Endothelial cell of umbilical vein (primary cell): Measurements from ENCODE around the gene C19orf33. TPM values are rescaled to one million over a fixed set of nuclear protein-coding genes. Genes with fewer than 3 reads are reported as not detected.

Source experiments
- BruUV-seq: library from RNA; stranded (reverse); fragments of 400-500 nt; replicated peaks from 2 replicates; lab custom pipeline; 2021; lab: Mats Ljungman, UMichigan
- CTCF ChIA-PET: fragments of 300-600, 350-600 bp; sonication (Branson Sonifier 250); formaldehyde crosslinking; loops from one replicate; lab custom pipeline; 2021; ENCODE audit warnings: antibody characterized with exemption, inconsistent platforms; lab: Charles Lee
- POLR2A ChIA-PET: fragments of 300-600, 350-600 bp; sonication (Branson Sonifier 250); formaldehyde crosslinking; loops from one replicate; lab custom pipeline; 2021; ENCODE audit warnings: antibody characterized with exemption, inconsistent platforms; lab: Charles Lee
- DNase-seq: peaks from one replicate; pipeline ENCODE4 v3.0.0-alpha.2; 2011; ENCODE audit warnings: low read depth, low spot score
- FAIRE-seq: peaks from 2 replicates; lab custom pipeline; 2011; peaks lifted over from hg19 to GRCh38; lab: Jason Lieb, UNC
- H2AFZ ChIP-seq: 2 replicates; pipeline ENCODE4 v1.6.0; 2012; ENCODE audit warnings: low read depth, low read length, control low read depth, inconsistent platforms
- H3K27ac ChIP-seq: 2 replicates; pipeline ENCODE4 v1.5.1; 2011; ENCODE audit warnings: low read depth, mild to moderate bottlenecking, control low read depth, low read length, moderate library complexity; ENCODE audit not compliant: insufficient read depth
- H3K27me3 ChIP-seq, 2 experiments: 2 replicates each; pipeline versions ENCODE4 v1.6.0 to v1.6.1; 2011; ENCODE audit warnings: low read length in 2 of 2, mixed read lengths in 1 of 2; ENCODE audit not compliant: control insufficient read depth in 2 of 2, insufficient read depth in 2 of 2
- H3K36me3 ChIP-seq, 2 experiments: 2 replicates in 1 of 2; 3 replicates in 1 of 2; pipeline ENCODE4 v1.5.1; 2011; ENCODE audit warnings: low read length in 2 of 2, mild to moderate bottlenecking in 1 of 2, moderate library complexity in 1 of 2; ENCODE audit not compliant: control insufficient read depth in 2 of 2, insufficient read depth in 2 of 2; ENCODE audit errors: extremely low read depth in 1 of 2
- H3K4me1 ChIP-seq: 3 replicates; pipeline ENCODE4 v1.5.1; 2011; ENCODE audit warnings: mild to moderate bottlenecking, low read length; ENCODE audit not compliant: control insufficient read depth, insufficient read depth; ENCODE audit errors: extremely low read depth
- H3K4me2 ChIP-seq: 2 replicates; pipeline ENCODE4 v1.6.1; 2011; ENCODE audit warnings: low read length, control low read depth, mixed read lengths; ENCODE audit not compliant: insufficient read depth
- H3K4me3 ChIP-seq, 3 experiments: fragments of 200-600 bp in 1 of 3; sonication (generic), shearing (Covaris generic) in 1 of 3; replicated peaks in 1 of 3; 2 replicates each; pipeline ENCODE4 v1.5.1; 2011 to 2016; ENCODE audit warnings: control low read depth in 3 of 3, low read length in 3 of 3, mild to moderate bottlenecking in 2 of 3, inconsistent platforms in 1 of 3, low read depth in 1 of 3, moderate library complexity in 1 of 3; ENCODE audit not compliant: insufficient read depth in 1 of 3
- H3K79me2 ChIP-seq: 2 replicates; pipeline ENCODE4 v1.6.0; 2012; ENCODE audit warnings: low read length, inconsistent platforms; ENCODE audit not compliant: control insufficient read depth, insufficient read depth
- H3K9ac ChIP-seq: replicated peaks from 2 replicates; pipeline ENCODE3; 2011; ENCODE audit warnings: low read length, control low read depth; ENCODE audit not compliant: insufficient read depth; ENCODE audit errors: extremely low read depth
- H3K9me1 ChIP-seq: replicated peaks from 3 replicates; pipeline ENCODE4 v1.6.0; 2011; ENCODE audit warnings: mild to moderate bottlenecking, low read length; ENCODE audit not compliant: control insufficient read depth, insufficient read depth; ENCODE audit errors: extremely low read depth
- H3K9me3 ChIP-seq: replicated peaks from 2 replicates; pipeline ENCODE4 v1.5.1; 2012; ENCODE audit warnings: low read length, inconsistent platforms; ENCODE audit not compliant: control insufficient read depth, insufficient read depth
- H4K20me1 ChIP-seq: replicated peaks from 2 replicates; pipeline ENCODE3; 2011; ENCODE audit warnings: mild to moderate bottlenecking, low read length; ENCODE audit not compliant: control insufficient read depth, insufficient read depth; ENCODE audit errors: extremely low read depth
- CTCF ChIP-seq, 2 donors: IDR thresholded peaks; 1 replicate in 1 of 2; 2 replicates in 1 of 2; pipeline ENCODE4 v1.5.1; 2011; ENCODE audit warnings: low read length in 2 of 2, mild to moderate bottlenecking in 2 of 2, moderate library complexity in 2 of 2, control low read depth in 1 of 2, inconsistent platforms in 1 of 2, low read depth in 1 of 2; ENCODE audit not compliant: insufficient read depth in 1 of 2; ENCODE audit errors: extremely low read depth in 1 of 2
- EZH2 ChIP-seq: IDR thresholded peaks from 2 replicates; pipeline ENCODE4 v1.6.1; 2012; ENCODE audit warnings: borderline replicate concordance, low read depth, mild to moderate bottlenecking, moderate library complexity, low read length, inconsistent platforms; ENCODE audit not compliant: severe bottlenecking
- FOS ChIP-seq: IDR thresholded peaks from 2 replicates; pipeline ENCODE4 v1.6.1; 2011; ENCODE audit warnings: mild to moderate bottlenecking, low read length, moderate library complexity, borderline replicate concordance; ENCODE audit not compliant: insufficient read depth
- GATA2 ChIP-seq: IDR thresholded peaks from 2 replicates; pipeline ENCODE4 v1.7.0; 2011; ENCODE audit warnings: low read depth, mild to moderate bottlenecking, moderate library complexity, mixed read lengths, low read length; ENCODE audit not compliant: insufficient read length, insufficient read depth
- JUN ChIP-seq: IDR thresholded peaks from 2 replicates; pipeline ENCODE4 v1.6.1; 2011; ENCODE audit warnings: borderline replicate concordance, low read depth; ENCODE audit not compliant: insufficient read length, insufficient read depth
- MAX ChIP-seq: IDR thresholded peaks from 2 replicates; pipeline ENCODE4 v1.6.1; 2011; ENCODE audit not compliant: insufficient read depth, insufficient read length
- POLR2A ChIP-seq: IDR thresholded peaks from 2 replicates; pipeline ENCODE4 v1.6.1; 2012; ENCODE audit warnings: low read depth, mild to moderate bottlenecking, control low read depth, low read length
- POLR2AphosphoS5 ChIP-seq: IDR thresholded peaks from 2 replicates; pipeline ENCODE4 v1.6.1; 2012; ENCODE audit warnings: low read depth, mild to moderate bottlenecking, control low read depth, low read length, moderate library complexity; ENCODE audit not compliant: insufficient read depth
- dilution Hi-C: fragments of 300-500 bp; cut with MboI; formaldehyde crosslinking; loops from one replicate; pipeline ENCODE4 v1.15.0; 2019; ENCODE audit warnings: low sequenced_read_pairs; ENCODE audit not compliant: extremely low pct_ligation_motif_present
- intact Hi-C: fragments of 100-400 bp; cut with micrococcal nuclease; formaldehyde crosslinking; loops from one replicate; pipeline ENCODE4 v1.10.0; 2022
- polyA plus RNA-seq, 4 experiments: library from polyadenylated mRNA; depleted of rRNA in 3 of 4; stranded (reverse) in 3 of 4; unstranded in 1 of 4; fragments of >200 nt; gene quantifications; 2 replicates each; pipeline versions ENCODE4 v1.2.1 to v1.2.3, GENCODE V29; 2011 to 2012; ENCODE audit warnings: missing spikeins in 1 of 4
- total RNA-seq: library from RNA; stranded (reverse); gene quantifications from 2 replicates; pipeline ENCODE4 v1.2.3, GENCODE V29; 2021

The C19orf33 gene
- total and polyA plus RNA-seq, 2 donors (not counting 3 experiments of a cell fraction or from before 2014, with no cell fraction given): 4.3 to 34.1 TPM

GRCh38 chr19:38331728-38332127 lies 27.7 kb downstream of the C19orf33 start:
- no peak overlapping the region for H3K27ac ChIP-seq
- H3K9ac ChIP-seq: no peak overlapping the region
- no peak overlapping the region for H3K4me3 ChIP-seq
- H2AFZ ChIP-seq: no peak overlapping the region
- POLR2A ChIA-PET: no interaction called here
- TF ChIP-seq MAX (no peak), FOS (no peak), POLR2AphosphoS5 (no peak), JUN (no peak), CTCF (IDR thresholded peaks at IDR 0.05; ENCODE audit: extremely low read depth in 1 of 2, insufficient read depth in 1 of 2, low read depth in 1 of 2, low read length in 2 of 2) (no peak), POLR2A (no peak), EZH2 (no peak), GATA2 (no peak)
- FAIRE-seq (no peak), DNase-seq (no peak)
- BruUV-seq: no TSS peak
- H3K9me1 ChIP-seq: no peaks in the 10 kb centered on the region
- no peaks in the 10 kb centered on the region for H3K4me1 ChIP-seq
- H3K27me3 ChIP-seq: no peaks in the 10 kb centered on the region
- dilution Hi-C loops: no loop called here
- no peaks in the 10 kb centered on the region for H3K79me2 ChIP-seq
- no peaks in the 10 kb centered on the region for H4K20me1 ChIP-seq
- H3K4me2 ChIP-seq: no peak overlapping the region
- H3K36me3 ChIP-seq: peaks cover 0 to 12% of the 10 kb centered on the region in 2 experiments
- no peaks in the 10 kb centered on the region for H3K9me3 ChIP-seq
- CTCF ChIA-PET: interaction anchor here (1.7 to 2.7 kb wide), 2 partner anchors 76 to 98 kb away, joined by 5 to 8 read pairs; no protein-coding TSS in a partner anchor
- intact Hi-C loops: loop anchor here (10.0 kb wide), 1 partner anchor 187 kb away; no protein-coding TSS in a partner anchor
